GM19328 (cell line): ENCODE data around the gene TAF1L.

Experiments used
- ATAC-seq: cut with Tn5 transposase; IDR thresholded peaks from one replicate; pipeline ENCODE4 v1.9.1; 2021; ENCODE audit warnings: mild to moderate bottlenecking, moderate library complexity; ENCODE audit not compliant: unreplicated experiment

The TAF1L gene

GRCh38 chr9:32589083-32589723 is 46.3 kb downstream of the TAF1L start:
- ATAC-seq = no peak

- no peak for ATAC-seq
Measured at GRCh38 chr9:32587901-32588300, 47.6 kb downstream of the TAF1L start.

DNA sequence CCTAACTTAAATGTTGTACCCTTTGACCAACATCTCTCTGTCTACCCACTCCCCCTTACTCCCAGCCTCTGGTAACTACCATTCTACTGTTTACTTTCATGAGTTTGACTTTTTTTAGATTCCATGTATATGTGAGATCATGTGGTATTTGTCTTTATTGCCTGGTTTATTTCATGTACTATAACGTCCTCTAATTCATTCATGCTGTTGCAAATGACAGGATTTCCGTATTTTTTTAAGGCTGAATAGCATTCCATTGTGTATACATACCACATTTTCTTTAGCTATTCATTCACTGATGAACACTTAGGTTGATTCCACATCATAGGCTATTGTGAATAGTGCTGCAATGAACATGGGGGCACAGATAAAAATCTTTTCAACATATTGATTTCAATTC is 50.7 kb downstream of the TAF1L start:
- ATAC-seq = no peak

DNA sequence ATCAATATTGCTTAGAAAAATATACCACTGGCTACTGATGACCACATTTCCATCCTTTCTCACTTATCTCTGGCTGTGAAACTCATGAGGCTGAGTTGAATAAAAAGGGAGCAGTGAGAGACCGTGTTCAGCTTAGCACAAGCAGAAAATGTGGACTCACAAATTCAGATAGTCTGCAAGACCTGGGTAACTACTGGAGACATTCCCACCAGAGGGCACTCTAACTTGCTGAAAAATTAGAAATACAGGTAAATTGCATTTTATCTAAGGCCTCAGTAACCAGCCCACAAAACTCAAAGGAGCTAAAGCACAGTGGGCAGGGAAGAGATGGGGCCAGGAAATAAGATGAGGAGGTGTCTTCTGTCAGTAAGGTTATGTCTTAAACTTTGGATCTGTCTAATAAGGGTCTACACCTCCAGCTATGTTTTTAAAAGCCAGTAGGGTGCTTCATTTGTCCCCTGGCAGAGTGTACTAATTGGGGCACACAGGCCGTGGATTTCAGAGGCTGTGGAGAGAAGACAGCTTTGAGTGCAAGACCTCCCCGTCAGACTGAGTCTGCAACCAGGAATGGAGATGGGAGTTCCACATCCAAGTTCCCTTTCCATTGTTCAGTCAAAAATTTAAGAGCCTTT is 53.8 kb downstream of the TAF1L start:
- no peak for ATAC-seq

DNA sequence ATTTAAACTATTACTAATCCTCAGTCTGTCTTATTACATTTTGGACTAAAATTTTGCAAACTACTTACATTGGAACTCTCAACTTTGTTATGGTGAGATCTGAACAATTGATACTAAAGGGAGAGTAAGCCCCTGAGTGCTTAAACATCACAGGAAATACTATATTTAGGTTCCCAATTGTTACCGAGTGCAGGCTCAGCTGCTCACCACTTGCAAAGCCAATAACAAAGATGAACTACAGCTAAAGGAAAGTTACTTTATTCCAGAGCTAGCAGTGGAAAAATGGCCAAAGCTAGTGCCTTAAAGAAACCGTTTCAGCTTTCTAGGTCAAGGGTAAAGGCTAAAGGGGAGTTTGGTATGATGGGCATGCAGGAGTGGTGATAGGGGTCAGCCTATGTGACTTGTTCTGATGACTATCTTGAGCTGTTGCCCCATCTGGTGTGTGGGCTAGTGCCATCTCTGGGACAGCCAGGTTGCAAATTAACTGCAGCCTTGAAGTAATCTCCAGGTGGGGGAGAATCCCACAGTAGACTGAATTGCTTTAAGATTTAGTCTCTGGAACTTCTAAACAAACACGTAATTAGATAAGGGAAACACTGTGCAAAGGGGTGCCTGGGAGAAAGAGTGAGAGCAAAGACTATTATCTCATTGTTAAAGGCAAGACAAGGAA is 54.7 kb downstream of the TAF1L start:
- ATAC-seq = no peak

DNA sequence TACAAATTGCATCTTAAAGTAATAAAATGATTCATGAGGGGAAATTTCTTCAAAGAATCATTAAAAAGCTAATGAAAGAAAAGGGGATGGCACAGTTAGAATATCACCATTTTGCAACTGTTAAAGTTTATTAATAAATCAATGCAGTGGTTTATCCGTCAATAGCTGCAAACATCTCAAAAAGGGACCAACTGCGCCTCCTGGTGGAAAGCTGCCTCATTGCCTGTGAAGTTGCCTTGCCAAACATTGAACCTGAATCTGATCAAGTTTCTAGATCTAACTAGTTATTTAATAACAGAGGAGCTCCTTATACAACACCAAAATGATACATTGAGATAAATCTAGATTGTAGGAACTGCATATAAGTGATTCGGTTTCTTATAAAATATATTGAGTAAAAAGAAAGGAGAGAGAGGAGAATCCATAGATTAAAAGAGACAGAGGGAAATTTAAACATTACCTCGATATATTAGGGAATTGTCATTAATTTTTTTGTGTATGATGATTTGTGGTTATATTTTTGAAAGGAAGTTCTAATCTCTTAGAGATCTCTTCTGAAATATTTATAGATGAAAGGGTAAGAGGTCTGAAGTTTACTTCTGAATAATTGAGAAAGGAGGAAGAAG is 55.6 kb downstream of the TAF1L start:
- ATAC-seq = no peak
